Parathyroid adenoma (tissue), 2 donors: ENCODE data around the gene DCP1B.

Source experiments
- H2AFZ ChIP-seq: fragments of 300-600 bp; sonication (generic); one replicate; pipeline ENCODE4 v1.7.0; 2017; ENCODE audit warnings: antibody characterized with exemption, mild to moderate bottlenecking
- H3K27ac ChIP-seq: fragments of 300-600 bp; sonication (generic); one replicate; pipeline ENCODE4 v1.7.0; 2017
- H3K27me3 ChIP-seq: fragments of 300-600 bp; sonication (generic); one replicate; pipeline ENCODE4 v1.7.0; 2017; ENCODE audit warnings: low read length; ENCODE audit not compliant: control insufficient read depth, insufficient read depth
- H3K36me3 ChIP-seq: fragments of 300-600 bp; sonication (generic); one replicate; pipeline ENCODE4 v1.7.0; 2017; ENCODE audit warnings: low read length; ENCODE audit not compliant: control insufficient read depth, insufficient read depth
- H3K4me1 ChIP-seq: fragments of 300-600 bp; sonication (generic); one replicate; pipeline ENCODE4 v1.7.0; 2017; ENCODE audit warnings: control low read depth
- H3K4me2 ChIP-seq: fragments of 300-600 bp; sonication (generic); one replicate; pipeline ENCODE4 v1.7.0; 2017; ENCODE audit warnings: low read length
- H3K4me3 ChIP-seq: fragments of 300-600 bp; sonication (generic); one replicate; pipeline ENCODE4 v1.7.0; 2017; ENCODE audit warnings: low read depth, low read length
- H3K79me2 ChIP-seq: fragments of 300-600 bp; sonication (generic); one replicate; pipeline ENCODE4 v1.7.0; 2017; ENCODE audit warnings: control low read depth
- H3K9ac ChIP-seq: fragments of 300-600 bp; sonication (generic); one replicate; pipeline ENCODE4 v1.7.0; 2017; ENCODE audit warnings: mild to moderate bottlenecking
- H3K9me3 ChIP-seq: fragments of 300-600 bp; sonication (generic); one replicate; pipeline ENCODE4 v1.7.0; 2017; ENCODE audit warnings: low read length; ENCODE audit not compliant: control insufficient read depth
- TF ChIP-seq, protein P1 (sequence below): fragments of 300-600 bp; sonication (generic); IDR thresholded peaks from one replicate; pipeline ENCODE4 v1.7.0; 2017; ENCODE audit warnings: antibody characterized with exemption, mild to moderate bottlenecking
- donor health status: primary hyperparathyroidism.

DCP1B gene

DNA sequence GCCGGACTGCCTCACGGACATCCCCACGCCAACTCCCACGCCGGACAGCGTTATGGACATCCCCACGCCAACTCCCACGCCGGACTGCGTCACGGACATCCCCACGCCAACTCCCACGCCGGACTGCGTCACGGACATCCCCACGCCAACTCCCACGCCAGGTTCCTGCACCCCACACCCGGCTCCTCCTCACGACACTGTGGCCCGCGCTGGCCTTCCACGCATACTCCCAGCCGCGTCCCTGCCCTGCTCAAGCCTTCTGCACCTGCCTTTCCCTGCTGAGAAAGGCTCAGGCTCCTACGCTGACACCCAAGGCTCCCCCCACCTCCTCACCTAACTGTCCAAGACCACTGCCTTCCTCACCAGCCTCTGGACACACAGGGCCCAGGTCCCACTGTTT, 95.5 kb downstream of the DCP1B start:
- TF ChIP-seq, protein P1, sequence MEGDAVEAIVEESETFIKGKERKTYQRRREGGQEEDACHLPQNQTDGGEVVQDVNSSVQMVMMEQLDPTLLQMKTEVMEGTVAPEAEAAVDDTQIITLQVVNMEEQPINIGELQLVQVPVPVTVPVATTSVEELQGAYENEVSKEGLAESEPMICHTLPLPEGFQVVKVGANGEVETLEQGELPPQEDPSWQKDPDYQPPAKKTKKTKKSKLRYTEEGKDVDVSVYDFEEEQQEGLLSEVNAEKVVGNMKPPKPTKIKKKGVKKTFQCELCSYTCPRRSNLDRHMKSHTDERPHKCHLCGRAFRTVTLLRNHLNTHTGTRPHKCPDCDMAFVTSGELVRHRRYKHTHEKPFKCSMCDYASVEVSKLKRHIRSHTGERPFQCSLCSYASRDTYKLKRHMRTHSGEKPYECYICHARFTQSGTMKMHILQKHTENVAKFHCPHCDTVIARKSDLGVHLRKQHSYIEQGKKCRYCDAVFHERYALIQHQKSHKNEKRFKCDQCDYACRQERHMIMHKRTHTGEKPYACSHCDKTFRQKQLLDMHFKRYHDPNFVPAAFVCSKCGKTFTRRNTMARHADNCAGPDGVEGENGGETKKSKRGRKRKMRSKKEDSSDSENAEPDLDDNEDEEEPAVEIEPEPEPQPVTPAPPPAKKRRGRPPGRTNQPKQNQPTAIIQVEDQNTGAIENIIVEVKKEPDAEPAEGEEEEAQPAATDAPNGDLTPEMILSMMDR, result no peak
- Histone ChIP-seq H3K36me3 (no peaks in the 10 kb centered on the region), H3K9ac (no peak overlapping the region)

GRCh38 chr12:1907652-1908611, 96.3 kb downstream of the DCP1B start:
- no peaks in the 10 kb centered on the region for H3K27me3 ChIP-seq

More for the DNA sequence above, 95.5 kb downstream of the DCP1B start:
- Histone ChIP-seq H3K4me1 (no peaks in the 10 kb centered on the region), H3K4me3 (no peak overlapping the region), H3K27me3 (no peaks in the 10 kb centered on the region), H3K27ac (no peak overlapping the region), H3K79me2 (no peaks in the 10 kb centered on the region), H2AFZ (no peak overlapping the region), H3K4me2 (no peak overlapping the region), H3K9me3 (no peaks in the 10 kb centered on the region)

GRCh38 chr12:1906579-1906978, 97.7 kb downstream of the DCP1B start:
- H2AFZ ChIP-seq, result no peak overlapping the region
- H3K4me3 ChIP-seq, result no peak overlapping the region
- no peaks in the 10 kb centered on the region for H3K27me3 ChIP-seq
- H3K9ac ChIP-seq, result no peak overlapping the region
- no peaks in the 10 kb centered on the region for H3K9me3 ChIP-seq
- no peaks in the 10 kb centered on the region for H3K4me1 ChIP-seq
- H3K27ac ChIP-seq, result no peak overlapping the region
- H3K4me2 ChIP-seq, result no peak overlapping the region
- H3K36me3 ChIP-seq, result no peaks in the 10 kb centered on the region
- TF ChIP-seq, protein P1, result no peak
- no peaks in the 10 kb centered on the region for H3K79me2 ChIP-seq

More at GRCh38 chr12:1907652-1908611, 96.3 kb downstream of the DCP1B start:
- Histone ChIP-seq H3K4me3 (peak overlapping the region; percentile 36), H3K9me3 (no peaks in the 10 kb centered on the region), H3K79me2 (no peaks in the 10 kb centered on the region), H3K4me2 (peak overlapping the region; percentile 79), H3K4me1 (no peaks in the 10 kb centered on the region), H3K27ac (no peak overlapping the region), H3K36me3 (no peaks in the 10 kb centered on the region), H2AFZ (peak overlapping the region; percentile 72), H3K9ac (no peak overlapping the region)
- TF ChIP-seq, protein P1, result no peak

- no peaks in the 10 kb centered on the region for H3K4me1 ChIP-seq
- H3K9me3 ChIP-seq, result no peaks in the 10 kb centered on the region
- no peak overlapping the region for H3K4me3 ChIP-seq
- no peak overlapping the region for H3K4me2 ChIP-seq
- no peaks in the 10 kb centered on the region for H3K36me3 ChIP-seq
- H3K79me2 ChIP-seq, result no peaks in the 10 kb centered on the region
- TF ChIP-seq, protein P1, result no peak
- no peak overlapping the region for H3K9ac ChIP-seq
- H2AFZ ChIP-seq, result no peak overlapping the region
- H3K27ac ChIP-seq, result no peak overlapping the region
- no peaks in the 10 kb centered on the region for H3K27me3 ChIP-seq
These were observed 99.4 kb downstream of the DCP1B start for GRCh38 chr12:1904875-1905274.
